Activated CD4-positive, alpha-beta T cell treated with anti-CD3 and anti-CD28 coated beads, Interleukin-2, Interleukin-4, amounts not matched to agents 100 ng/mL and 50 ng/mL, durations not matched to agents 16 hours and 8 hours (primary cell): Measurements from ENCODE around the gene FLYWCH1.

Source experiments
- DNase-seq: peaks from one replicate; pipeline ENCODE4 v3.0.0-alpha.2; 2020; ENCODE audit warnings: low spot score

The FLYWCH1 gene

DNA sequence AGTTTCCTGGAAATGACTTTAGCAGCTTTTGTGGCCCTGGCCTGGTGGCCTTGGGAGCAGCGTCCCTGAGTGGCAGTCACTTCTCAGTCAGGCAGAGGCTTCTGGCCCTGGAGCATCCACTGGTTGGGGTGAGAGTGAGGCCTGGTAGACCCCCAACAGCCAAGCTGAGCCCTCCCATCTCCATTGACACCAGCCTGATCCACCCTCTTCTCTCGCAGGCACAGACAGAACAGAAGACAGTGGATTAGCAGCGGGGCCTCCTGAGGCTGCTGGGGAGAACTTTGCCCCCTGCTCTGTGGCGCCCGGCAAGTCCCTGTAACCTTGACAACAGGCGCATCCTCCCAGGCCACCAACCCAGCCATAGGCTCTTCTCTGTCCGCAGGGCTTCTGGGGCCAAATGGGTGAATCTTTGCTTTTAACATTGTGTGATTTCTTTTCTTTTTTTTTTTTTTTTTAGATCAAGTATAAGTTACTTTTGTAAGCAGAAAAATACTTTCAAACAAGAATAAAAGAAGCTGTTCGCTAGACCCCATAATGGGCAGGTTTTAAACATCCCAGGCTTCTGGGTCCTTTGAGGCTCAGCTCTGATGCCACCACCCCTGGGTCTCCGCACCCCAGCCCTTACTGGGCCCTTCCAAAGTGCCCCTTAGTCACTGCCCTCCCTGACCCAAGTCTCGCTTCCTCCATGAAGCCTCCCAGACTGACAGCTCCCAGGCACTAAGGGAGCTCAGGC, 12.7 kb upstream of the FLYWCH1 start:
- no peak for DNase-seq

DNA sequence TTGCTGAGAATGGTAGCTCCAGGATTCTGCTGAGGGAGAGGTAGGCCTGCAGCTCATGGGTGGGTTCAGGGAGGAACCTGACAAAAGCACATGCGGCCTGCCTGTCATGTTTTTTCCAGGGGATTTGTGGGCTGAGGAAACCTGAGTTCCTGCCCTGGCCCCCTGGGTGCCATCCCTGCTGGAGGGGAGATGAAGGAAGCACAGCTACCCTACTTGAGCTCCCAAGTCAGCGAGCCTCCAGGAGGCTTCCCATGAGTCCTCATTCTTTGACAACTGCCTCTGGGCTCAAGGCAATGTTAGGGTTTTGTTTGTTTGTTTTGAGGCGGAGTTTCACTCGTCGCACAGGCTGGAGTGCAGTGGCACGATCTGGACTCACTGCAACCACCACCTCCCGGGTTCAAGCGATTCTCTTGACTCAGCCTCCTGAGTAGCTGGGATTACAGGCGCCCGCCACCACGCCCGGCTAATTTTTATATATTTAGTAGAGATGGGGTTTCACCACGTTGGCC, 12.1 kb upstream of the FLYWCH1 start:
- DNase-seq, result no peak

DNA sequence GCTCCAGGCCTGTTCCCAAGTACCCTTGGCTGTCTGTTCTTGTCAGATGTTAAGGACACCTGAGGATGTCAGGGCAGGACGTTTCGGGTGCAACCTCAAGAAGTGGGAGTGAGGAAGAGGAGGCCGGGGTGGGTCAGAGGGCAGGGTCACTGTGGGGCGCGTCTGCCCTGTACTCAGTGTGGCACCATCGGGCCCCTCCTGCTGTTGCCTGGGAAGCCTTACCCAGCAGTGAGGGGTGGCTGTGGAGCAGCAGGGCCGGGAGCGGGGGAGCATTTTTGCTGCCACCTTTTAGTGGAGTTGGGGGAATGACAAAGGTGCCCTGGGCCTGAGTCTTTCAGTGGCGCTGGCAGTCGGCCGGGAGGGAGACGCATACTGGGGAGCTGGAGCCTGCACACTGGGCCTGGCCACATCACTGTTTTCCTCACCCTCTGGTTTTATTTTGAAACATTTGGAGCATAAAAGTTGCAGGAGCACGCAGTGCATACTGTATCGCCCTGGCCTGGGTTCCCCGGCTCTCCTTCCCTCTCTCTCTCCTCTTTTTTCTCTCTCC, 11.1 kb upstream of the FLYWCH1 start:
- DNase-seq, result no peak

DNA sequence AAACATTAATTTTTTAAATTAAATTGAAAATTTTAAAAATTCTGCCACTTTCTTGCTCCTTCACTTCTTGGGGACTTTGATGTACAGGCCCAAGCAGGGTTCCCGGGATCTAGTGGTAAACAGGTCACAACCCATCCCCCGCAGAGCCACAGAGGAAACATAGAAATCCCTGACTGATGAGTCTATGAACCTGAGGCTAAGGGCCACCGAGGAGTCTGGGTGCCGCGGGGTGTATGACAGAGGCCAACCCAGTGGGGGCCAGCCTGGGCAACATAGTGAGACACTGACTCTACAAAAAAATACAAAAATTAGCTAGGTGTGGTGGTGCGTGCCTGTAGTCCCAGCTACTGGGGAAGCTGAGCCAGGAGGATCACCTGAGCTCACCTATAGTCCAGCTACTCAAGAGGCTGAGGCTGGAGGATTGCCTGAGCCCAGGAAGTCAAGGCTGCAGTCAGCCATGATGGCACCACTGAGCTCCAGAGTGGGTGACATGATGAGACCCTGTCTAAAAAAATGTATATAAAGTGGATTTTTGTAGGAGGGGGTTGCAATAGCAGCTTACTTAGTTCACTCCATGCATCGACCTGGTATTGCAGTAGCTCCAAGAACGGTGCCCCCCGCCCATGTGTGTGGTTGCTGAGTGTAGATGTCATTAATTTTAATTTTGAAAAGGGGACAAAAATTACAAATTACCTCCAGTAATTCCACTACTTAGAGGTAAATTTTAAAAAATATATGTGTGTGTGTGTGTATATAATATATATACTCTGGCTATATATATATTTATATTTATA, 9.2 kb upstream of the FLYWCH1 start:
- DNase-seq, result no peak

DNA sequence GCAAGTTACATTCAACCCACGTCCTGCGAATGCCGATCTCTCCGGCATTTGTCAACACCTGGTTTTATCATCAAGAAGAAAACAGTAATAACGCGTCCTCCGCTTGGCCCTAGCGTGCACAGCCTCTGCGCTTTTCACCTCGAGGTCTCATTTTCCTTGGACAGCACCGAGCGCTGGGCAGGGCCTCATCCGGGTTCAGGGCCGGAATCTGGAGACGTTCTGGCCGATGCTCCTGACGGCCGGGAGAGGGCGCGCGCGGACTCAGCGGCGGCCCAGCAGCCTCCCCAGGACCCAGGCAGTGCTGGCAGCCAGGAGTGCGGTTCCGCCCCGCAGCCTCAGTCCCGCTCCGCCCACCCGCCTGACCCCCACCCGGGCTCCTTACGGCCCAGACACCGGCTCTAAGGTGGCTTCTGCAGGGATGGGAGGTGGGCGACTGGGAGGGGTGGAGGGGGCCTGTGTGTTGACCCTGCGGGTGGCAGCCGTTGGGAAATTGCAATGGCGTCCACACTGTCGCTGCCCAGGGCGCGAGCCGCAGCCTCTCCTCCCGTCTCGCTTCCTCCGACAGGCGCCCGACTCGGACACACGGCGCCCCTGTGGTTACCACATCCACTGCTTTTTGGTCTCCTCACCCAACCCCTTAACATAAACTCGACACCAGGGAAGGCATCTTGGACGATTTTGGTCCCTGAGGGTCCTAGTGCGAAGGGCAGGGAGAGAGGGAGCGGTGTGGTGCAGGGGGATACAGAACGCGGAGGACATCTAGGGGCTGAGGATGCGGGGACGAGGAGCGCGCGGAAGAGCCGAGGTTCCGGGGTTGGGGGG, 7.4 kb upstream of the FLYWCH1 start:
- peak; percentile 85 for DNase-seq

DNA sequence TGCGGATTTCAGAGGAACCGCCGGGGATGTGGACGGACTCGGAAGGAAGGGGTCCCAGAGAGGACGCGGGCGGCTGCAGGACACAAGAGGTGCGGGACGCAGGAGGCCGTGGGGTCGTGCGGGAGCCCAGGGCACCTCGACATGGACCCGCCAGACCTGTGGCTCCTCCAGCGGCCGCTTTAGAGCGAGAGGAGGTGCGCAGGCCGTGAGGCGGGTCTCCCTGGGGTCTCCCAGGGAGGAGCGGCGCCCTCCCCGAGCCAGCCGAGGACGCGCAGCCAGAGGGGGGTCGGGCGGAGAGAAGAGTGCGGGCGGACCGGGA, 6.8 kb upstream of the FLYWCH1 start:
- DNase-seq, result peak; percentile 13

DNA sequence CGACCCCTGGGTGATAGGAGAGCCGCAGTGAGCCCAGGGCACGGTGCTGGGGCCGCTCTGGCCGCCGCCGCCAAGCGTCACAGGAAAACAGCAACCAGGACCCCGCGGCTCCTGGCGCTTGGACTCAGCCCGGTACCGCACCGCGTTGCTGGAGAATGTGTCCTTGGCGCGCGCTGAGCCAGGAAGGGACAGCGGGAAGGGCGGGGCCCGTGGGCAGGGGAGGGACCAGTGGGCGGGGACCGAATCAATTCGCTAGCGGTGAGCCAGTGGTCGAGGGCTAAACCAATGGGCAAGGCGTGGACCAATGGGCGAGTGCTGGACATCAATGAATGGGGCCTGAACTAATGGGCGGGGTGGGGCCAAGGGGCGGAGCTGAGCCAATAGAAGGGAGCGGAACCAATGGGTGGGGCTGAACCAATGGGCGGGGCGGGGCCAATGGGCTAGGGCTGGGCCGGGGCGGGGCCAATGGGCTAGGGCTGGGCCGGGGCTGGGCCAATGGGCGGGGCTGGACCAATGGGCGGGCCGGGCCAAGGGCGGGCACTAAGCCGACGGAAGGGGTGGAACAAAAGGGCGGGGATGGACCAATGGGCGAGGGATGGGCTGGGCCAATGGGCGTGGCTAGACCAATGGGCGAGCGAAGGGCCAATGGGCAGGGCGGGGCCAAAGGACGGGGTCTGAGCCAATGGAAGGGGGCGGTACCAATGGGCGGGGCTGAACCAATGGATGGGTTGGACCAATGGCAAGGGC, 6.3 kb upstream of the FLYWCH1 start:
- DNase-seq, result peak; percentile 99

DNA sequence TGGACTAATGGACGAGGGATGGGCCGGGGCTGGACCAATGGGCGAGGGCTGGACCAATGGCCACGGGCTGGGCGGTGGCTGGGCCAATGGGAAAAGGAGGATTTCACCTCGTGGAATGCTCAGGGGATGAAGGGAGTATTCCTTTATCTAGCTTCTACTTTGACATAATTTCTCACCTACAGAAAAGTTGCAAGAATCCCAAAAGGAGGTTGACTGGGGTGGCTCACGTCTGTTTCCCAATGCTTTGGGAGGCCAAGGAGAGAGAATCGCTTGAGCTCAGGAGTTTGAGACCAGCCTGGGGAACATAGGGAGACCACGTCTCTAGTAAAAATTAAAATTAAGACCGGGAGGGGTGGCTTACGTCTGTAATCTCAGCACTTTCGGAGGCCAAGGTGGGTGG, 5.7 kb upstream of the FLYWCH1 start:
- no peak for DNase-seq

DNA sequence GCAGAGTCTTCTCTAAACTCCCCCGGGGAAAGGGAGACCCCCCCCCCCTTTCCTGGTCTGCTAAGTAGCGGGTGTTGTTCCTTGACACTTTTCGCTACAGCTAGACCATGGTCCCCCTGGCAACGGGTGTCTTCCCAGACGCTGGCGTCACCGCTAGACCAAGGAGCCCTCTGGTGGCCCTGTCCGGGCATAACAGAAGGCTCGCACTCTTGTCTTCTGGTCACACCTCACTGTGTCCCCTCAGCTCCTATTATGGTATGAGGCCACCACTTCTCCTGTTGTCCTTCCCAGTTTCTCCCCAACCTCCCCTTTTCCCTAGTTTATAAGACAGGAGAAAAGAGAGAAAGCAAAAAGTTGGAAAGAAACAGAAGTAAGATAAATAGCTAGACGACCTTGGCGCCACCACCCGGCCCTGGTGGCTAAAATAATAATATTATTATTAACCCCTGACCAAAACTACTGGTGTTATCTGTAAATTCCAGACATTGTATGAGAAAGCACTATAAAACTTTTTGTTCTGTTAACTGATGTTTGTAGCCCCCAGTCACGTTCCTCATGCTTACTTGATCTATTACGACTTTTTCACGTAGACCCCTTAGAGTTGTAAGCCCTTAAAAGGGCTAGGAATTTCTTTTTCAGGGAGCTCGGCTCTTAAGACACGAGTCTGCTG, 4.5 kb upstream of the FLYWCH1 start:
- peak; percentile 56 for DNase-seq

DNA sequence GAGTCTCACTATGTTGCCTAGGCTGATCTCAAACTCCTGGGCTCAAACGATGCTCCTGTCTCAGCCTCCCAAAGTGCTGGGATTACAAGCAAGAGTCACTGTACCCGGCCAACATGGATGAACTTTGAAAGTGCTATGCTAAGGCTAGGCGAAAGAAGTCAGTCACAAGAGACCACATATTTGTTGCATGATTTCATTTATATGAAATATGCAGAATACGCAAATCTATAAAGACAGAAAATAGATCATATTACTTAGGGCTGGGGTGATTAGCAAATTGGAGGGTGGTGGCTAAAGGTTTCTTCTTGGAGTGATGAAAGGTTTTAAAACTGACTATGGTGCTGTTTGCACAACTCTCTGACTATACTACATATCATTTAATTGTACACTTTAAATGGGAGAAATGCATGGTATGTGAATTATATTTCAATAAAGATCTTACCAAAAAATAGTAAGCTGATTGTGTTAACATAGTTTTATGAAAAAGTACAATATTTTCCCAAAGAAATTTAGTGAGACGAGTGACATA, 1.2 kb upstream of the FLYWCH1 start:
- no peak for DNase-seq

DNA sequence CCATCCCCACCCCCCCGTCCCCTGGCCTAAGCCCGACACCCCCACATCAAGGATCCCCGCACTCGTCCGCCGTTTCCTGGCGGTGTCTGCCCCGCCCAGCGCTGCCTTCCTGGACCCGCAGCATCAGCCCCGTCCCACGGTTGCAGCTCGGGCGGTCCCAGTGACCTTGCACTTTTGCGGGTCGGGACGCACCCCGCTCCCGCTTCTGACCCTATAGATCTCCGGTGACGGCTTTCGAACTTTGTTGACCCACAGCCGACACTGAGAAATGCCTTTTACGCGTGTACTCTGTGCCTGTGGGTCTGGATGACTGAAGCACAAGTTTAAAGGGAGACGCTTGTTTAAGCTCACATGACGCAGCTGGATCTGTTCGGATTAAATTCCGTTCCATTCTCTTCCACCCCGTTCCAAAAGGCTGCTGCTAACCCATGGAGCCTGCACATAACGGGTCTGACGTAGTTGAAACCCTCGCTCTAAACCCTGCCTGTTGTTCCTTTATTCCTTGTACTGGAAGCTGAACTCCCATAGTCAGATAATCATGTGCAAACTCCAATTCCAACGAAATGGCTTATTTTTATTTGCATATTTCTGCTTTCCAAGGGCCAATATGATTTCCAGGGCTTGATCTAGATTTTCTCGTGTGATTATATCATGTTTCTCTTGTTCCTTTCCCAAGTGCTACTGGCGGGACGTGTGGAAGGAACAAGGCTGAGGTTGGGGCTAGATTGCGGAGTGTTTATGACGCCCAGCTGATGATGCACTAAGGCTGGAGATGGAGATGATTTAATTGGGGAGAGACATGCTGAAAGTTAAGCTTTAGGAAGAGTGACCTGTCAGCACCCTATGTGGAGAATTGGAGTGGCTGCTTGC, 834 bp downstream of the FLYWCH1 start:
- peak; percentile 12 for DNase-seq

DNA sequence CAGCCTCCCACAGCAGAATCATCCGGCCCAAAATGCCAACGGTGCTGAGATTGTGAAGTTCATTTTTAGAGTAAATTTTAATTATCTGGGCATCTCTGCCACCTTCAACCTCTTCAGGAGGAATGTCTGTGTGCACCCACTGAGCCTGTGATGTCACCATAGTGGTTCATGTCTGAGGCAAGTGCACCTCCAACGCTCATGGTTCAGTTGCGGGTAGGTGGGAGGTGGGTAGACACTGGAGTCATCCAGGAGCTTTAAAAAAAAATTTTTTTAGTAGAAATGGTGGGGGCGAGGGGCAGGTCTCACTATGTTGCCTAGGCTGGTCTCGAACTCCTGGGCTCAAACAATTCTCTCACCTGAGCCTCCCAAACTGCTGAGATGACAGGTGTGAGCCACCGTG, 1.9 kb downstream of the FLYWCH1 start:
- DNase-seq, result no peak

DNA sequence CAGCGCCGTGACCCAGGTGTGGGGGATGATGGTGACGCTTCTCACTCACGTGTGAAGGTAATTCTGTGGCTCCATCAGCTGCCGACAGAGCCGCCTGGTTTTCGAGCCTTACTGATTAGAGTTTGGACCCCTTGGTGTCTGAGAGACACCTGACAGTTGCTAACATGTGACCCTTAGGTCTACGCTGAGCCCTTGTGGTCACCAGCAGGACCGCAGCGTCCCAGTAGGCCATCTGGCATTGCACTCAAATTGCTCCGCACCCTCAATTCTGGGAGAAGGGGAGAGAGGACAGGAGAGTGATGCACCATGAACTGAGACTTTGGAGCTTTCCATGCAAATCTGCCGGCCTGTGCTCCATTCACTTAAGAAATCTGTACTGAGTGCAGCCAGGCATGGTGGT, 2.5 kb downstream of the FLYWCH1 start:
- DNase-seq, result no peak

DNA sequence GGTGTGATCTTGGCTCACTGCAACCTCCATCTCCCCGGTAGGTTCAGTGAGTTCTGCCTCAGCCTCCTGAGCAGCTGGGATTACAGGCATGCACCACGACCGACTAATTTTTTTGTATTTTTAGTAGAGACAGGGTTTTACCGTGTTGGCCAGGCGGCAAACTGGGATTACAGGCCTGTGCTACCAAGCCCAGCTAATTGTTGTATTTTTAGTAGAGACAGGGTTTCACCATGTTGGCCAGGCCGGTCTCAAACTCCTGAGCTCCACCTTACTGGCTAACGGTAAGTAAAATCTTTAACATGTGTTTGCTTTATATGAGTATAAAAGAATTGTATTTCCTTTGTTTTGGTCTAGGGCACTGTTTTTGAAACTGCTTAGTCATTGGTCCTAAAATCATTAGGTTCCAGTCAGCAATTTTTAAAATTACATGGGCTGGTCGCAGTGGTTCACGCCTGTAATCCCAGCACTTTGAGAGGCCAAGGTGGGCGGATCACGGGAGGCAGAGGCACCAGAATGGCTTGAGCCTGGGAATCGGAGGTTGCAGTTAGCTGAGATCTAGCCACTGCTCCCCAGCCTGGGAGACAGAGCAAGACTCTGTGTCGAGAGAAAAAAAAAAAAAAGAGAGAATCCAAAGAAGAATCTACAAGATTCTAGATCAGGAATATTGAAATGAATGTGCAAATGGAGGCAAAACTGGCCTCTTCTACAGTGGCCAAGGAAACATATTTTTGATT, 3.6 kb downstream of the FLYWCH1 start:
- DNase-seq, result peak; percentile 13

DNA sequence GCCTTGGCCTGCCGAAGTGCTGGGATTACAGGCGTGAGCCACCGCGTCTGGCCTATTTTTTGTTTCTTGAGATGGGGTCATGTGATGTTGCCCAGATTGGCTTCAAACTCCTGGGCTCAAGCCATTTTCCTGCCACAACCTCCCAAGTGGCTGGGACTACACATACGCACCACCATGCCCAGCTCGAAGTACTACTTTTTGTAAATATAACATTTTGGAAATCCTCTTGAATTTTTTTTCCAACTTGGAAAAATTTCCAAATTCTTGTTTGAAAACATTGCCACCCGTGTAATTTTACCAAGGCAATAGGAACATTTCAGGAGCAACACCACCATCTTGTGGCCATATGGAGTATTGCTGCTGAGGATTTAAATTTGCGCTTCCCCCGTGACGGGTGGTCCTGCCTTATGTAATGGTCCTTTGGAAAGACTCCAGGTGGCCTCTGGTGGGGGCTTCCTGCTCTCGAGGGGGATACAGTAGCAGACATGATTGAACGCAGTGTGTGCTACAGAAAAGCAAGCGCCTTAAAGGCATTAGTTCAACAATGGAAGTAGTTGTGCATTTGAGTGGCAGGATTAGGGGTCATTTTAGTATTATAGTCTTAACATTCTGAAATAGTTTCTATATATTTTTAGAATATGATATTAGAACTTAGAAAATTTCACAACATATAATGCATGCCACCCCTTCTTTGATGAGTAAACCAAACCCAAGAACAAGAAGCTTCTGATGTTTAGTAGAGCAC, 8.0 kb downstream of the FLYWCH1 start:
- DNase-seq, result peak; percentile 62

DNA sequence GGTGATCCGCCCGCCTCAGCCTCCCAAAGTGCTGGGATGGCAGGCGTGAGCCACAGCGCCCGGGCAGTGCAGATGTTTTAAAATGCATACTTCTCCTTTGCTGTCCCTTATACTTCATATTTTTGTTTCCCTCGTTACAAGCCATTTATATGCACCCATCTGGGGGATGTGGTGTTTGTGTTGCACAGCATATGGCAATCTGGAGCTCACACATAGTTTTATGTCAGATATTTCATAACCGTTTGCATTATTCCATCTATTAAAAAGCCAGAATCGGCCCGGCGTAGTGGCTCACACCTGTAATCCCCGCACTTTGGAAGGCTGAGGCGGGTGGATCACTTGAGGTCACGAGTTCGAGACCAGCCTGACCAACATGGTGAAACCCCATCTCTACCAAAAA, 11.8 kb downstream of the FLYWCH1 start:
- DNase-seq, result no peak

DNA sequence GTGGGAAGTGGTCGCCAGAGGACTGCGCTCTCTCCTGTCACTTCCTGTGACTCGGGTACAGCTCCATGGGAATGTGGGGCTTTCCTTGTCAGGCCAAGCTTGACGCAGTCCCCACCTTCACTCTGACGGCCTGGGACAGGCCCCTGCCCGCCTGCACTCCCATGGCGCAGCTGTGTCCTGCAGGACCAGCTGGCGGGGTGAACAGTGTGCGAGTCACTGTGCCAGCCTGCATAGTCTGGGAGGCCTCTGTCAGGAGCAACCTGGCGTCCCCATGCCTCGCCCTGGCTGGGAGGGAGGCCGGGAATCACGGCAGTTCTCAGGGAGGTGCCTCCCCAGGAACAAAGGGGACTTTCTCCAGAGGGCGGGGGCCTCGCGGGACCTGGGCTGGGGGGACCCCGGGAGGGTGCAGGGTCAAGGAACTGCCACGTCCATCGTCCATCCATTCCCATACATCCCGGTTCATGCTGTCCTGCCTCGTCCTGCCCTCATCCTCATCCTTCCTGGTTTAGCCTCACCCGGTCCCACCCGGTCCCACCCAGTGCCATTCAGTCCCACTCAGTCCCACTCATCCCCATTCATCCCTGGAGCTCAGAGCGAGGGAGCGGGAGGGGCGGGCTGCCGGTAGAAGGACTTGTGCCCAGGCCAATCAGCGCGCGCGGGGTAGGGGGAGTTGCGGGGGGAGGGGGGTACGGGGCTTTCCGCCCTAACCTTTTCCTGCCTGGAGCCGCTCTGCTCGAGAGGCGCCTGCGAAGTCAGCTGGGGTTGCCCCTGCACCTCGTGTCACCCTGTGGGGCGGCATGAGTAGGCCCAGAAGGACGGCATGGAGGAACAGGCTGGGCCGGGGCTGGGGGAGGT, 13.4 kb downstream of the FLYWCH1 start:
- no peak for DNase-seq
